Stimulated activated CD8-positive, alpha-beta memory T cell treated with anti-CD3 and anti-CD28 coated beads, Interleukin-15, amount 100 ng/mL, for 24 hours (primary cell): ENCODE data around the gene DCUN1D5.
A peak's percentile ranks its signal among the peaks of the same experiment; 100 is the strongest.

Experiments used
- DNase-seq: peaks from one replicate; pipeline ENCODE4 v3.0.0-alpha.2; 2020; ENCODE audit warnings: low read depth

Gene DCUN1D5

GRCh38 chr11:103091801-103092524, at the start of gene DCUN1D5:
DCUN1D5 (minus strand) TSS chr11:103092160; CDS start chr11:103091872, 288 bp downstream.
- peak; percentile 89 for DNase-seq

- DNase-seq: no peak
Measured at GRCh38 chr11:103125462-103125861, 33.5 kb upstream of the DCUN1D5 start.

- no peak for DNase-seq
Measured at GRCh38 chr11:103114836-103115235, 22.9 kb upstream of the DCUN1D5 start.

GRCh38 chr11:103112364-103112763, 20.4 kb upstream of the DCUN1D5 start:
- no peak for DNase-seq

GRCh38 chr11:103111400-103111799, 19.4 kb upstream of the DCUN1D5 start:
- no peak for DNase-seq

- DNase-seq: no peak
Measured at GRCh38 chr11:103110391-103110790, 18.4 kb upstream of the DCUN1D5 start.

GRCh38 chr11:103109818-103110388, 17.9 kb upstream of the DCUN1D5 start:
- DNase-seq: no peak

- peak; percentile 75 for DNase-seq
Measured at GRCh38 chr11:103108933-103109817, 17.2 kb upstream of the DCUN1D5 start, which contains the start of gene DYNC2H1. DYNC2H1 (plus strand) TSS chr11:103109426; CDS start chr11:103109575, 149 bp downstream.

- DNase-seq: no peak
Measured at GRCh38 chr11:103097279-103097678, 5.3 kb upstream of the DCUN1D5 start.

- no peak for DNase-seq
Measured at GRCh38 chr11:103091064-103091800, 728 bp downstream of the DCUN1D5 start.

GRCh38 chr11:103086461-103086860, 5.5 kb downstream of the DCUN1D5 start:
- DNase-seq: no peak

GRCh38 chr11:103085758-103086365, 6.1 kb downstream of the DCUN1D5 start:
- no peak for DNase-seq

GRCh38 chr11:103079833-103080232, 12.1 kb downstream of the DCUN1D5 start:
- DNase-seq: no peak

- no peak for DNase-seq
Measured at GRCh38 chr11:103078710-103079109, 13.2 kb downstream of the DCUN1D5 start.

- no peak for DNase-seq
Measured at GRCh38 chr11:103077554-103077953, 14.4 kb downstream of the DCUN1D5 start.

- no peak for DNase-seq
Measured at GRCh38 chr11:103076361-103076760, 15.6 kb downstream of the DCUN1D5 start.

- no peak for DNase-seq
Measured at GRCh38 chr11:103071008-103071407, 21.0 kb downstream of the DCUN1D5 start.

GRCh38 chr11:103070142-103070541, 21.8 kb downstream of the DCUN1D5 start:
- no peak for DNase-seq

GRCh38 chr11:103069367-103069766, 22.6 kb downstream of the DCUN1D5 start:
- DNase-seq: no peak

- no peak for DNase-seq
Measured at GRCh38 chr11:103067118-103067517, 24.8 kb downstream of the DCUN1D5 start.

- no peak for DNase-seq
Measured at GRCh38 chr11:103061656-103062055, 30.3 kb downstream of the DCUN1D5 start.
